Fibroblast of pulmonary artery (primary cell): ENCODE measurements around the gene BLOC1S4.

Experiments
- DNase-seq: peaks from one replicate; pipeline ENCODE4 v3.0.0-alpha.2; 2010; ENCODE audit warnings: low read depth
- H3K4me3 ChIP-seq: replicated peaks from 2 replicates; pipeline ENCODE4 v1.5.1; 2011; ENCODE audit warnings: low read depth, mild to moderate bottlenecking, control low read depth, low read length, moderate library complexity
- CTCF ChIP-seq: IDR thresholded peaks from 2 replicates; pipeline ENCODE4 v1.5.1; 2011; ENCODE audit warnings: mild to moderate bottlenecking, control low read depth, low read length, inconsistent platforms; ENCODE audit errors: missing control alignments

BLOC1S4 gene

DNA sequence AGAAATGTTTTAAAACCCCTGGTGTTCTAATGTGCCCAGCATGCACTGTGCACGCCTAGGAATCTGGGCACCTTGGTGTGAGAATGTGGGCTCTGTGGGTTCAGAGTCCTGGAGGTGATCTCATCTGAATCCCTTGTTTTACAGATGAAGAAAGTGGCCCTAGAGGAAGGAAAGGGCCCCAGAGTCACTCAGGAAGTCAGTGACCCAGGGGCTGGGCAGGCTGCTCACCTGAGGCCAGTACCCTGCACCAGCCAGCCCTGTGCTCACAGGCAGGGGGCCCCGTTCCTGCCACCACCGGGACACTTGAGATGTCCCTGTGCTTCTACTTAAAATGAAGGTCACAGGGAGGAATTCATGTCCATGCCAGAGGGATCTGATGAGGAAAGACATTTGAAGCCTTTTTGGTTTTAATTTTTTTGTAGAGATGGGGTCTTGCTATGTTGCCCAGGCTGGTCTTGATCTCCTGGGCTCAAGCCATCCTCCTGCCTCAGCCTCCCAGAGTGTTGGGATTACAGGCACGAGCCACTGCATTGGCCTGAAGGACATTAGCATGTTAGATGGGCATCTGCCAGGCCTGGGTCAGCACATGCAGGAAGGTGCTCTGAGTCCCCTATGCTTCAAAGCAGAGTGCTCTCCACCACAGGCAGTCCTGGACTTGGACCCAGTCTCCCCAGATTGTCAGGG is 29.7 kb upstream of the BLOC1S4 start:
- no peak overlapping the region for H3K4me3 ChIP-seq
- no peak for TF ChIP-seq CTCF
- DNase-seq, result no peak

DNA sequence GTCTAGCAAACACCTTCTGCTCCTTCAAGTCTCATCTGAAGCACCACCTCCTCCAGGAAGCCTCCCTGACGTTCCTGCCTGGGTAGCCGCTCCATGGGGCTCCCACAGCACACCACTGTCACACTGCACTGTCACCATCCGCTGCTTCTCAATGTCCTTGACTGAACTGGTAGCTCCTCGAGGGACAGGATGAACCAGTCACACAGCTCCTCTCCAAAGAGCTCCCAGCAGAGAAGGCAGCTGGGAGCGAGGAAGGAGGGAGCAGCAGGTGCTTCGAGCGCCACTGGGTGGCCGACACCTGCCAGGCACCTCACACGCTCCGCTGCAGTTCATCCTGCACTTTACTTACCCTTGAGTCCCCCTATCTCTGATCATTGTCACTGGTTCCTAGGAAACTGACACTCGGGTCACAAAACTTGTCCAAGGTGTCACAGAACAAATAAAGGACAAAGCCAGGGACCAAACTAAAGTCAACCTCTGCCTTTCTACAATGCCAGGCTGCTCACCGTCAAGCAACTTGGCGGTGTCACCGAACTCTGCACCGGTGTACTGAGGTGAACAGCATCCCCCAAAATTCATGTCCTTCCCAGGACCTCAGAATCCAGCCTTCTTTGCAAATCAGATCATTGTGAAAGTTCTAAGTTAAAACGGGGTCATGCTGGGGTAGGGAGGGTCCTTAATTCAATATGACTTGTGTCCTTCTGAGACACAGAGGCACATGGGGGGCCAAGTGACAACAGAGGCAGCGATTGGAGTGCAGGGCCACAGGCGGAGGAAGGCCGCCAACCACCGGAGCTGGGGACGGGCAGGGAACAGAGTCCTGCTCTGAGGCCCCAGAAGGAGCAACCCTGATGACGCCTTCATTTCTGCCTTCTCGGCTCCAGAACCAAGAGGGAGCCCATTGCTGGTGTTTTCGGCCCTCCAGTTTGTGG is 27.8 kb upstream of the BLOC1S4 start:
- no peak for TF ChIP-seq CTCF
- DNase-seq, result no peak
- no peak overlapping the region for H3K4me3 ChIP-seq

DNA sequence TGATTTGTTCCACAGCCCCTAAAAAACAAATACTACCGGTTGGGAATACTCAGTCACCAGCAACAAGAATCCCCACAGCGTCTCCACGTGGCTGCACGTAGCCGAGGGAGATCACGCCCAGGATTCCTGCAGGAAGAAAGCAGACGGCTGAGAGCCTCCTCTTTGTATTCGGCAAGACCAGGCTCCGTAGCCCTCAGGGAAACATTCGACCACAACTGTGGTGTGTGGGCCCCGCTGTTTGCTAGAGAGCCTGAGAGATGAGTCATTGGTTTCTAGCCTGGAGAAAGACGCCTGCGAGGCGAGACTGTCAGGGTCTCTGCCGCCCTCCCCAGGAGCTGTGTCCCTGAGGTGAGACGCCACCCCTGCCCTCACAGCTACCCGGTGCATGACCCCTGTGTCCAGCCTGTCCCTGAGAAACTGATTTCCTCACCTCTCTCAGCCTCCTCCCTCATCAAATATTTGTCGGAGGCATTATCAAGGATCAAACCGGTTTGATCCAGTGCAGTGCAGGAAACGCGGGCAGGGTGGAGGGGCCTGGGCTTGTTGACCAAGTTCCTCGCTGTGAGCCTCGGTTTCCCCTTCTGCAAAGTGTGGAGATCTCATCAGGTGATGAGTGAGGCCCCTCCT is 27.0 kb upstream of the BLOC1S4 start:
- DNase-seq, result peak; percentile 90
- H3K4me3 ChIP-seq, result no peak overlapping the region
- TF ChIP-seq CTCF, result peak; percentile 4

- H3K4me3 ChIP-seq, result no peak overlapping the region
- no peak for TF ChIP-seq CTCF
- no peak for DNase-seq
These were observed 26.4 kb upstream of the BLOC1S4 start for GRCh38 chr4:6689506-6689960.

GRCh38 chr4:6692379-6692778 is 23.6 kb upstream of the BLOC1S4 start:
- TF ChIP-seq CTCF, result no peak
- DNase-seq, result no peak
- H3K4me3 ChIP-seq, result no peak overlapping the region

GRCh38 chr4:6692806-6693205 is 23.2 kb upstream of the BLOC1S4 start:
- TF ChIP-seq CTCF, result no peak
- DNase-seq, result no peak
- H3K4me3 ChIP-seq, result no peak overlapping the region
